A549 (cell line): ENCODE results near the gene IQCB1.

ENCODE experiments used
- MAFK ChIP-seq: fragments of 450-650 bp; IDR thresholded peaks from 2 replicates; pipeline ENCODE4 v1.6.1; 2014; ENCODE audit not compliant: partially characterized antibody
- RAD21 ChIP-seq, 2 experiments: fragments of >200 bp in 1 of 2; sonication (Bioruptor Twin) in 1 of 2; formaldehyde crosslinking in 1 of 2; IDR thresholded peaks in 1 of 2; conservative IDR thresholded peaks in 1 of 2; 2 replicates in 1 of 2; 3 replicates in 1 of 2; pipeline ENCODE4 v1.6.1; 2012 to 2018; ENCODE audit warnings: inconsistent platforms in 1 of 2
- TF ChIP-seq, protein P1 (sequence below): fragments of >200 bp; sonication (Bioruptor Twin); formaldehyde crosslinking; IDR thresholded peaks from 3 replicates; pipeline ENCODE4 v1.5.1; 2016

DNA sequence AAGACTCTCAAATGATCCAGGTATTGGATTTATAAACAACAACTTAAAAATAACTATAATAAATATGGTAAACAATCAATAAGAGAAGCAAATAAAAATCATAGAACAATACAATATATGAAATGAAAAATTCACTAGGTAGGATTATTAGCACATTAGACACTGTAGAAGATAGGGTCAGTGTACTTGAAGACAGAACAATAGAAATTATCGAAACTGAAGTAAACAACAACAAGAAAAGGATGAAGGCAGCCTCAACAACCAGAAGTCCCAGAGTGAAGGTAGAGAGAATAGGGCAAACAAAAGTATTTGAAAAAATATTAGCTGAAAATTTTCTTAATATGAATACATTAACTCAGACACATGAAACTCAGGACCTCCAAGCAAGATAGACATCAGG is 11.9 kb downstream of the IQCB1 start:
- TF ChIP-seq, protein P1, sequence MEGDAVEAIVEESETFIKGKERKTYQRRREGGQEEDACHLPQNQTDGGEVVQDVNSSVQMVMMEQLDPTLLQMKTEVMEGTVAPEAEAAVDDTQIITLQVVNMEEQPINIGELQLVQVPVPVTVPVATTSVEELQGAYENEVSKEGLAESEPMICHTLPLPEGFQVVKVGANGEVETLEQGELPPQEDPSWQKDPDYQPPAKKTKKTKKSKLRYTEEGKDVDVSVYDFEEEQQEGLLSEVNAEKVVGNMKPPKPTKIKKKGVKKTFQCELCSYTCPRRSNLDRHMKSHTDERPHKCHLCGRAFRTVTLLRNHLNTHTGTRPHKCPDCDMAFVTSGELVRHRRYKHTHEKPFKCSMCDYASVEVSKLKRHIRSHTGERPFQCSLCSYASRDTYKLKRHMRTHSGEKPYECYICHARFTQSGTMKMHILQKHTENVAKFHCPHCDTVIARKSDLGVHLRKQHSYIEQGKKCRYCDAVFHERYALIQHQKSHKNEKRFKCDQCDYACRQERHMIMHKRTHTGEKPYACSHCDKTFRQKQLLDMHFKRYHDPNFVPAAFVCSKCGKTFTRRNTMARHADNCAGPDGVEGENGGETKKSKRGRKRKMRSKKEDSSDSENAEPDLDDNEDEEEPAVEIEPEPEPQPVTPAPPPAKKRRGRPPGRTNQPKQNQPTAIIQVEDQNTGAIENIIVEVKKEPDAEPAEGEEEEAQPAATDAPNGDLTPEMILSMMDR, result no peak
- TF ChIP-seq RAD21 (conservative IDR thresholded peaks at IDR 0.05 in 1 of 2, IDR thresholded peaks at IDR 0.05 in 1 of 2), result no peak
- TF ChIP-seq MAFK, result no peak
